Endothelial cell of umbilical vein (primary cell): ENCODE measurements around the gene AIF1. TPM values are rescaled to one million over a fixed set of nuclear protein-coding genes. Genes with fewer than 3 reads are reported as not detected.

Experiments used
- BruUV-seq: library from RNA; stranded (reverse); fragments of 400-500 nt; replicated peaks from 2 replicates; lab custom pipeline; 2021; lab: Mats Ljungman, UMichigan
- CTCF ChIA-PET: fragments of 300-600, 350-600 bp; sonication (Branson Sonifier 250); formaldehyde crosslinking; loops from one replicate; lab custom pipeline; 2021; ENCODE audit warnings: antibody characterized with exemption, inconsistent platforms; lab: Charles Lee
- POLR2A ChIA-PET: fragments of 300-600, 350-600 bp; sonication (Branson Sonifier 250); formaldehyde crosslinking; loops from one replicate; lab custom pipeline; 2021; ENCODE audit warnings: antibody characterized with exemption, inconsistent platforms; lab: Charles Lee
- DNase-seq: peaks from one replicate; pipeline ENCODE4 v3.0.0-alpha.2; 2011; ENCODE audit warnings: low read depth, low spot score
- FAIRE-seq: peaks from 2 replicates; lab custom pipeline; 2011; peaks lifted over from hg19 to GRCh38; lab: Jason Lieb, UNC
- H2AFZ ChIP-seq: 2 replicates; pipeline ENCODE4 v1.6.0; 2012; ENCODE audit warnings: low read depth, low read length, control low read depth, inconsistent platforms
- H3K27ac ChIP-seq: 2 replicates; pipeline ENCODE4 v1.5.1; 2011; ENCODE audit warnings: low read depth, mild to moderate bottlenecking, control low read depth, low read length, moderate library complexity; ENCODE audit not compliant: insufficient read depth
- H3K27me3 ChIP-seq, 2 experiments: 2 replicates each; pipeline versions ENCODE4 v1.6.0 to v1.6.1; 2011; ENCODE audit warnings: low read length in 2 of 2, mixed read lengths in 1 of 2; ENCODE audit not compliant: control insufficient read depth in 2 of 2, insufficient read depth in 2 of 2
- H3K36me3 ChIP-seq, 2 experiments: 2 replicates in 1 of 2; 3 replicates in 1 of 2; pipeline ENCODE4 v1.5.1; 2011; ENCODE audit warnings: low read length in 2 of 2, mild to moderate bottlenecking in 1 of 2, moderate library complexity in 1 of 2; ENCODE audit not compliant: control insufficient read depth in 2 of 2, insufficient read depth in 2 of 2; ENCODE audit errors: extremely low read depth in 1 of 2
- H3K4me1 ChIP-seq: 3 replicates; pipeline ENCODE4 v1.5.1; 2011; ENCODE audit warnings: mild to moderate bottlenecking, low read length; ENCODE audit not compliant: control insufficient read depth, insufficient read depth; ENCODE audit errors: extremely low read depth
- H3K4me2 ChIP-seq: 2 replicates; pipeline ENCODE4 v1.6.1; 2011; ENCODE audit warnings: low read length, control low read depth, mixed read lengths; ENCODE audit not compliant: insufficient read depth
- H3K4me3 ChIP-seq, 3 experiments: fragments of 200-600 bp in 1 of 3; sonication (generic), shearing (Covaris generic) in 1 of 3; replicated peaks in 1 of 3; 2 replicates each; pipeline ENCODE4 v1.5.1; 2011 to 2016; ENCODE audit warnings: control low read depth in 3 of 3, low read length in 3 of 3, mild to moderate bottlenecking in 2 of 3, inconsistent platforms in 1 of 3, low read depth in 1 of 3, moderate library complexity in 1 of 3; ENCODE audit not compliant: insufficient read depth in 1 of 3
- H3K79me2 ChIP-seq: 2 replicates; pipeline ENCODE4 v1.6.0; 2012; ENCODE audit warnings: low read length, inconsistent platforms; ENCODE audit not compliant: control insufficient read depth, insufficient read depth
- H3K9ac ChIP-seq: replicated peaks from 2 replicates; pipeline ENCODE3; 2011; ENCODE audit warnings: low read length, control low read depth; ENCODE audit not compliant: insufficient read depth; ENCODE audit errors: extremely low read depth
- H3K9me1 ChIP-seq: replicated peaks from 3 replicates; pipeline ENCODE4 v1.6.0; 2011; ENCODE audit warnings: mild to moderate bottlenecking, low read length; ENCODE audit not compliant: control insufficient read depth, insufficient read depth; ENCODE audit errors: extremely low read depth
- H3K9me3 ChIP-seq: replicated peaks from 2 replicates; pipeline ENCODE4 v1.5.1; 2012; ENCODE audit warnings: low read length, inconsistent platforms; ENCODE audit not compliant: control insufficient read depth, insufficient read depth
- H4K20me1 ChIP-seq: replicated peaks from 2 replicates; pipeline ENCODE3; 2011; ENCODE audit warnings: mild to moderate bottlenecking, low read length; ENCODE audit not compliant: control insufficient read depth, insufficient read depth; ENCODE audit errors: extremely low read depth
- EZH2 ChIP-seq: IDR thresholded peaks from 2 replicates; pipeline ENCODE4 v1.6.1; 2012; ENCODE audit warnings: borderline replicate concordance, low read depth, mild to moderate bottlenecking, moderate library complexity, low read length, inconsistent platforms; ENCODE audit not compliant: severe bottlenecking
- FOS ChIP-seq: IDR thresholded peaks from 2 replicates; pipeline ENCODE4 v1.6.1; 2011; ENCODE audit warnings: mild to moderate bottlenecking, low read length, moderate library complexity, borderline replicate concordance; ENCODE audit not compliant: insufficient read depth
- GATA2 ChIP-seq: IDR thresholded peaks from 2 replicates; pipeline ENCODE4 v1.7.0; 2011; ENCODE audit warnings: low read depth, mild to moderate bottlenecking, moderate library complexity, mixed read lengths, low read length; ENCODE audit not compliant: insufficient read length, insufficient read depth
- JUN ChIP-seq: IDR thresholded peaks from 2 replicates; pipeline ENCODE4 v1.6.1; 2011; ENCODE audit warnings: borderline replicate concordance, low read depth; ENCODE audit not compliant: insufficient read length, insufficient read depth
- MAX ChIP-seq: IDR thresholded peaks from 2 replicates; pipeline ENCODE4 v1.6.1; 2011; ENCODE audit not compliant: insufficient read depth, insufficient read length
- MYC ChIP-seq: IDR thresholded peaks from one replicate; pipeline ENCODE4 v1.6.1; 2011; ENCODE audit warnings: mild to moderate bottlenecking, low read depth, low read length
- POLR2A ChIP-seq: IDR thresholded peaks from 2 replicates; pipeline ENCODE4 v1.6.1; 2012; ENCODE audit warnings: low read depth, mild to moderate bottlenecking, control low read depth, low read length
- POLR2AphosphoS5 ChIP-seq: IDR thresholded peaks from 2 replicates; pipeline ENCODE4 v1.6.1; 2012; ENCODE audit warnings: low read depth, mild to moderate bottlenecking, control low read depth, low read length, moderate library complexity; ENCODE audit not compliant: insufficient read depth
- dilution Hi-C: fragments of 300-500 bp; cut with MboI; formaldehyde crosslinking; loops from one replicate; pipeline ENCODE4 v1.15.0; 2019; ENCODE audit warnings: low sequenced_read_pairs; ENCODE audit not compliant: extremely low pct_ligation_motif_present
- intact Hi-C: fragments of 100-400 bp; cut with micrococcal nuclease; formaldehyde crosslinking; loops from one replicate; pipeline ENCODE4 v1.10.0; 2022
- polyA plus RNA-seq, 4 experiments: library from polyadenylated mRNA; depleted of rRNA in 3 of 4; stranded (reverse) in 3 of 4; unstranded in 1 of 4; fragments of >200 nt; gene quantifications; 2 replicates each; pipeline versions ENCODE4 v1.2.1 to v1.2.3, GENCODE V29; 2011 to 2012; ENCODE audit warnings: missing spikeins in 1 of 4
- total RNA-seq: library from RNA; stranded (reverse); gene quantifications from 2 replicates; pipeline ENCODE4 v1.2.3, GENCODE V29; 2021
- TF ChIP-seq, protein P1 (sequence below), 2 donors: IDR thresholded peaks; 1 replicate in 1 of 2; 2 replicates in 1 of 2; pipeline ENCODE4 v1.5.1; 2011; ENCODE audit warnings: low read length in 2 of 2, mild to moderate bottlenecking in 2 of 2, moderate library complexity in 2 of 2, control low read depth in 1 of 2, inconsistent platforms in 1 of 2, low read depth in 1 of 2; ENCODE audit not compliant: insufficient read depth in 1 of 2; ENCODE audit errors: extremely low read depth in 1 of 2

The AIF1 gene
- total and polyA plus RNA-seq, 2 donors (not counting 3 experiments of a cell fraction or from before 2014, with no cell fraction given): not detected

- ChIA-PET CTCF (interaction anchor here (0.5 to 32.6 kb wide), 4 partner anchors 8 to 869 kb away, joined by 3 to 1517 read pairs (median 151); partner anchors contain the start of genes ATP6V1G2, DDX39B, LST1 and NCR3), POLR2A (no interaction called here)
- peaks cover 16% of the 10 kb centered on the region for H3K4me1 ChIP-seq
- TF ChIP-seq FOS (no peak), JUN (no peak), MYC (no peak), POLR2AphosphoS5 (no peak), MAX (no peak), POLR2A (no peak), EZH2 (no peak), GATA2 (no peak)
- TF ChIP-seq, protein P1, sequence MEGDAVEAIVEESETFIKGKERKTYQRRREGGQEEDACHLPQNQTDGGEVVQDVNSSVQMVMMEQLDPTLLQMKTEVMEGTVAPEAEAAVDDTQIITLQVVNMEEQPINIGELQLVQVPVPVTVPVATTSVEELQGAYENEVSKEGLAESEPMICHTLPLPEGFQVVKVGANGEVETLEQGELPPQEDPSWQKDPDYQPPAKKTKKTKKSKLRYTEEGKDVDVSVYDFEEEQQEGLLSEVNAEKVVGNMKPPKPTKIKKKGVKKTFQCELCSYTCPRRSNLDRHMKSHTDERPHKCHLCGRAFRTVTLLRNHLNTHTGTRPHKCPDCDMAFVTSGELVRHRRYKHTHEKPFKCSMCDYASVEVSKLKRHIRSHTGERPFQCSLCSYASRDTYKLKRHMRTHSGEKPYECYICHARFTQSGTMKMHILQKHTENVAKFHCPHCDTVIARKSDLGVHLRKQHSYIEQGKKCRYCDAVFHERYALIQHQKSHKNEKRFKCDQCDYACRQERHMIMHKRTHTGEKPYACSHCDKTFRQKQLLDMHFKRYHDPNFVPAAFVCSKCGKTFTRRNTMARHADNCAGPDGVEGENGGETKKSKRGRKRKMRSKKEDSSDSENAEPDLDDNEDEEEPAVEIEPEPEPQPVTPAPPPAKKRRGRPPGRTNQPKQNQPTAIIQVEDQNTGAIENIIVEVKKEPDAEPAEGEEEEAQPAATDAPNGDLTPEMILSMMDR (IDR thresholded peaks at IDR 0.05; ENCODE audit: extremely low read depth in 1 of 2, insufficient read depth in 1 of 2, low read depth in 1 of 2, low read length in 2 of 2): no peak
- H3K4me3 ChIP-seq: no peak overlapping the region
- H3K36me3 ChIP-seq: no peaks in the 10 kb centered on the region
- peaks cover 10% of the 10 kb centered on the region for H3K79me2 ChIP-seq
- no peaks in the 10 kb centered on the region for H4K20me1 ChIP-seq
- intact Hi-C loops: no loop called here
- no peaks in the 10 kb centered on the region for H3K9me1 ChIP-seq
- DNase-seq: no peak
- no peak overlapping the region for H2AFZ ChIP-seq
- BruUV-seq: no TSS peak
- H3K9me3 ChIP-seq: no peaks in the 10 kb centered on the region
- H3K4me2 ChIP-seq: no peak overlapping the region
- H3K27ac ChIP-seq: no peak overlapping the region
- H3K9ac ChIP-seq: no peak overlapping the region
- no peaks in the 10 kb centered on the region for H3K27me3 ChIP-seq
- FAIRE-seq: no peak
- dilution Hi-C loops: no loop called here
Measured at GRCh38 chr6:31577579-31577966, 37.5 kb upstream of the AIF1 start.
